SK-N-MC (cell line): Measurements from ENCODE around the gene NFAT5.
"Not testable (repeated sequence)": the region's sequence is repeated elsewhere in the genome, so short reads cannot be mapped to it uniquely, and the experiment has no call there.

ENCODE experiments used
- DNase-seq: peaks from one replicate; pipeline ENCODE4 v3.0.0-alpha.2; 2011; ENCODE audit warnings: low read depth, low spot score
- H3K27ac ChIP-seq: fragments of 200-600 bp; sonication (generic); 2 replicates; pipeline ENCODE4 v1.5.1; 2016; ENCODE audit warnings: mixed run types
- H3K36me3 ChIP-seq: fragments of 200-600 bp; sonication (generic); 2 replicates; pipeline ENCODE4 v1.6.1; 2017; ENCODE audit warnings: antibody characterized with exemption, low read length, mixed read lengths; ENCODE audit not compliant: insufficient read depth
- H3K4me3 ChIP-seq: fragments of 200-600 bp; sonication (generic); 2 replicates; pipeline ENCODE4 v1.5.1; 2016
- H3K9ac ChIP-seq: fragments of 200-600 bp; sonication (generic); 2 replicates; pipeline ENCODE4 v1.8.0; 2017; ENCODE audit warnings: mixed run types, mixed read lengths; ENCODE audit not compliant: insufficient read length
- H3K9me3 ChIP-seq: fragments of 200-600 bp; sonication (generic); 2 replicates; pipeline ENCODE4 v1.6.1; 2017; ENCODE audit warnings: low read depth, mild to moderate bottlenecking, antibody characterized with exemption, low read length, moderate library complexity, mixed read lengths
- EZH2 ChIP-seq: fragments of 200-600 bp; sonication (generic); IDR thresholded peaks from one replicate; pipeline ENCODE4 v1.6.1; 2017; ENCODE audit warnings: antibody characterized with exemption
- FOXP2 ChIP-seq: optimal IDR thresholded peaks from 2 replicates; pipeline ENCODE3; 2011; ENCODE audit warnings: mild to moderate bottlenecking, moderate library complexity; ENCODE audit not compliant: insufficient read depth; ENCODE audit errors: extremely low read length, control extremely low read depth
- POLR2AphosphoS5 ChIP-seq: IDR thresholded peaks from 2 replicates; pipeline ENCODE4 v1.6.1; 2012; ENCODE audit warnings: mild to moderate bottlenecking, low read depth, low read length, borderline replicate concordance

The NFAT5 gene, protein sequence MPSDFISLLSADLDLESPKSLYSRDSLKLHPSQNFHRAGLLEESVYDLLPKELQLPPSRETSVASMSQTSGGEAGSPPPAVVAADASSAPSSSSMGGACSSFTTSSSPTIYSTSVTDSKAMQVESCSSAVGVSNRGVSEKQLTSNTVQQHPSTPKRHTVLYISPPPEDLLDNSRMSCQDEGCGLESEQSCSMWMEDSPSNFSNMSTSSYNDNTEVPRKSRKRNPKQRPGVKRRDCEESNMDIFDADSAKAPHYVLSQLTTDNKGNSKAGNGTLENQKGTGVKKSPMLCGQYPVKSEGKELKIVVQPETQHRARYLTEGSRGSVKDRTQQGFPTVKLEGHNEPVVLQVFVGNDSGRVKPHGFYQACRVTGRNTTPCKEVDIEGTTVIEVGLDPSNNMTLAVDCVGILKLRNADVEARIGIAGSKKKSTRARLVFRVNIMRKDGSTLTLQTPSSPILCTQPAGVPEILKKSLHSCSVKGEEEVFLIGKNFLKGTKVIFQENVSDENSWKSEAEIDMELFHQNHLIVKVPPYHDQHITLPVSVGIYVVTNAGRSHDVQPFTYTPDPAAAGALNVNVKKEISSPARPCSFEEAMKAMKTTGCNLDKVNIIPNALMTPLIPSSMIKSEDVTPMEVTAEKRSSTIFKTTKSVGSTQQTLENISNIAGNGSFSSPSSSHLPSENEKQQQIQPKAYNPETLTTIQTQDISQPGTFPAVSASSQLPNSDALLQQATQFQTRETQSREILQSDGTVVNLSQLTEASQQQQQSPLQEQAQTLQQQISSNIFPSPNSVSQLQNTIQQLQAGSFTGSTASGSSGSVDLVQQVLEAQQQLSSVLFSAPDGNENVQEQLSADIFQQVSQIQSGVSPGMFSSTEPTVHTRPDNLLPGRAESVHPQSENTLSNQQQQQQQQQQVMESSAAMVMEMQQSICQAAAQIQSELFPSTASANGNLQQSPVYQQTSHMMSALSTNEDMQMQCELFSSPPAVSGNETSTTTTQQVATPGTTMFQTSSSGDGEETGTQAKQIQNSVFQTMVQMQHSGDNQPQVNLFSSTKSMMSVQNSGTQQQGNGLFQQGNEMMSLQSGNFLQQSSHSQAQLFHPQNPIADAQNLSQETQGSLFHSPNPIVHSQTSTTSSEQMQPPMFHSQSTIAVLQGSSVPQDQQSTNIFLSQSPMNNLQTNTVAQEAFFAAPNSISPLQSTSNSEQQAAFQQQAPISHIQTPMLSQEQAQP (N-terminal part only)

GRCh38 chr16:69565671-69566239 is at the start of gene NFAT5:
TSS of gene NFAT5 (plus strand) at chr16:69565966. CDS start at chr16:69566302, 336 bp downstream.
- Histone ChIP-seq H3K27ac (peak within 1 kb of the TSS; percentile 62; the same call in 1 of the 2 replicates), H3K9ac (peak within 1 kb of the TSS; percentile 79), H3K36me3 (no peaks in the 10 kb centered on the region; the same call in 1 of the 2 replicates), H3K9me3 (no peaks in the 10 kb centered on the region), H3K4me3 (peak within 1 kb of the TSS; percentile 88)
- TF ChIP-seq POLR2AphosphoS5 (peak; percentile 70), FOXP2 (peak; percentile 13), EZH2 (no peak)
- DNase-seq, result no peak

GRCh38 chr16:69517914-69518313 is 47.9 kb upstream of the NFAT5 start:
- not testable (repeated sequence) for DNase-seq, H3K9me3 ChIP-seq

DNA sequence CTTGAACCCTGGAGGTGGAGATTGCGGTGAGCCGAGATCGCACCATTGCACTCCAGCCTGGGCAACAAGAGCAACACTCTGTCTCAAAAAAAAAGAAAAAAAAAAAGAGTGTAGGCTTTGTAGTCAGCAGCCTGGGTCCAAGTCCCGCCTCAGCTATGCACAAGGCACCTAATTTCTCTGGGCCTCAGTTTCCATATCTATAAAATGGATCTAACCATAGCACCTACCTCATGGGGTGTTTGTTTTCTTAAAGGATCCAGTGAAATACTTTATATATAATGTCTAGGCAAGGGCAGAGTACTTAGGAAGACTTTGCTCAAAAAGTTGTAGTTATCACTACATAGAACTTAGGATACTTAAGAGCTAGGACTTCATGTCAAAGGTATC is 45.4 kb upstream of the NFAT5 start:
- Histone ChIP-seq H3K9me3 (no peaks in the 10 kb centered on the region), H3K36me3 (no peaks in the 10 kb centered on the region), H3K9ac (no peak overlapping the region), H3K4me3 (no peak overlapping the region), H3K27ac (no peak overlapping the region)
- DNase-seq, result no peak
- TF ChIP-seq EZH2 (no peak), POLR2AphosphoS5 (no peak), FOXP2 (no peak)

More at GRCh38 chr16:69517914-69518313, 47.9 kb upstream of the NFAT5 start:
- H3K9ac ChIP-seq, H3K4me3 ChIP-seq, H3K27ac ChIP-seq, H3K36me3 ChIP-seq: not testable (repeated sequence)

DNA sequence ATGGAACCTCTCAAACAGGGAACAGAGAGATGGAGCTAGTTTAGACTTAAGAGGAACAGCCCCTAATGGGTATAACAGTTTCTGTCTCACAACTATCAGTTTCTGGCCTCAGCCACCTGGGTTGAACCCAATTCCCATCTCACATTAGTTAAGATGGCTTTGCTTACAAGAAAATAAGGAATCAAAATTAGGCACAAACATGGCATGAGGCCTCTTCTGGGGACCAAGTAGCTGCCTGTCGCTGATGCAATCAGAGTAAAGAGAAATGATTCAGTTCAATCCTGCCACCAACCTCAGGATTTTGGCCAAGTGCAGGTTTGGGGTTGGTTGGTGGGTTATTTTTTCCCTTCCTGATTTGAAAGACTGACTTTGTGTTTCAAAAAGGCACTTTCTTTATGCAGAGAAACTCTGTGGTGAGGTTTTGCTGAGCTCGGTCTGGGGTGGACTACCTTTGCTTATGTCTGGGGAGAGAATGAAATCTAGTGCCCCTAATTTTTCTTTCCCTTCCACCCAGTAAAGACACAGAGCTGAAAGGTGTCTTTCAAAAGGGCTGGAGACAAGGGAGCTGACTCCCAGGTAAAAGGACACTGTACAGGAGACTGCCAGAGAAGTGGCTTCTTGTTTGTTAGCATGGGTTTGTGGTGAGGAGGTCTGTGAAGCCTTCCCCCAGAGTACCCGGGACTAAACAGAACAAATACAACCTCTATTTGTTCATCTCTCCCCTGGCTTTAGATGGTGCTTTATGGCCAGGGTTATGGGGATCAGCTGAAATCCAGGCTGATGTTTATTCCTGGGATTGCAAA is 44.8 kb upstream of the NFAT5 start:
- no peak overlapping the region for H3K27ac ChIP-seq
- H3K9ac ChIP-seq, result peak overlapping the region; percentile 32

DNA sequence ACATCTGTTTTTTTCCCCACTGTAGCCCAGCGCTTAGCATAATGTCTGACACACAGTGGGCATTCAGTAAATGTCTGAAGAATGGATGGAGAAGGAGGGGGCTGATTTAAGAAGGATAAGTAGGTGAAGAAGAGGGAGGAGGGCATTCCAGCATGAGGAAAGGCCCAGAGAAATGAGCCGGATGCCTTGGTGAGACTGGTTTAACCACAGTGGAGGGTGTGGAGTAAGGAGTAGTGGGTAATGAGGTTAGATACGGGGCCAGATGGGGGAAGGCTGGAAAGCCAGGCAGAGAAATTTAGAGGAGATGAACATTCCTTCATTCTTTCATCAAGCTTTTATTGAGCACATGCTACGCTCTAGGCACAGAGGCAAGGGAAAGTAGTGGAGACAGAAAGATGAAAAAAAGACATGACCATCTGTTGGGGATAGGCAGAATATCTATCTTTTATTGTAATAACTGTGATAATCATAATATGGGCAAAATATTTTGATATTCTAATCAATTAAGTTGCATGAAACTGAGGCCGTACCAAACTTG is 43.7 kb upstream of the NFAT5 start:
- H3K27ac ChIP-seq, result no peak overlapping the region
- no peak overlapping the region for H3K4me3 ChIP-seq
- H3K36me3 ChIP-seq, result no peaks in the 10 kb centered on the region
- TF ChIP-seq EZH2 (no peak), POLR2AphosphoS5 (no peak), FOXP2 (no peak)
- no peak for DNase-seq
- H3K9ac ChIP-seq, result no peak overlapping the region
- H3K9me3 ChIP-seq, result no peaks in the 10 kb centered on the region

More for the DNA sequence above, 44.8 kb upstream of the NFAT5 start:
- H3K4me3 ChIP-seq, result no peak overlapping the region
- H3K36me3 ChIP-seq, result no peaks in the 10 kb centered on the region
- H3K9me3 ChIP-seq, result no peaks in the 10 kb centered on the region
- no peak for DNase-seq
- TF ChIP-seq FOXP2 (no peak), POLR2AphosphoS5 (no peak), EZH2 (no peak)

- peak overlapping the region; percentile 25; the same call in 1 of the 2 replicates for H3K27ac ChIP-seq
- TF ChIP-seq POLR2AphosphoS5, result no peak
- TF ChIP-seq FOXP2, result no peak
- TF ChIP-seq EZH2, result no peak
- no peaks in the 10 kb centered on the region for H3K36me3 ChIP-seq
- H3K4me3 ChIP-seq, result no peak overlapping the region
- H3K9me3 ChIP-seq, result no peaks in the 10 kb centered on the region
- DNase-seq, result no peak
- no peak overlapping the region for H3K9ac ChIP-seq
Observed at GRCh38 chr16:69522732-69523404, 42.9 kb upstream of the NFAT5 start.

- Histone ChIP-seq H3K9me3 (no peaks in the 10 kb centered on the region), H3K4me3 (no peak overlapping the region), H3K9ac (no peak overlapping the region), H3K27ac (no peak overlapping the region; the same call in 1 of the 2 replicates), H3K36me3 (no peaks in the 10 kb centered on the region)
- TF ChIP-seq FOXP2 (no peak), POLR2AphosphoS5 (no peak)
- DNase-seq, result no peak
Observed at GRCh38 chr16:69523566-69524305, 42.0 kb upstream of the NFAT5 start.
